IPS DF 6.9 (cell line): Measurements from ENCODE around the gene KPNA6.
"Not testable (repeated sequence)": the region's sequence is repeated elsewhere in the genome, so short reads cannot be mapped to it uniquely, and the experiment has no call there.

Source experiments
- DNase-seq: peaks from one replicate; pipeline ENCODE4 v3.0.0-alpha.2; 2013; ENCODE audit warnings: low read depth, low spot score
- H3K27ac ChIP-seq: one replicate; pipeline ENCODE4 v1.5.1; 2013; ENCODE audit warnings: low read length, control low read depth
- H3K27me3 ChIP-seq: 2 replicates; pipeline ENCODE4 v1.6.1; 2013; ENCODE audit warnings: mild to moderate bottlenecking, low read length; ENCODE audit not compliant: control insufficient read depth, insufficient read depth
- H3K36me3 ChIP-seq: 2 replicates; pipeline ENCODE4 v1.6.1; 2013; ENCODE audit warnings: low read length; ENCODE audit not compliant: control insufficient read depth, insufficient read depth
- H3K4me1 ChIP-seq: 2 replicates; pipeline ENCODE4 v1.6.1; 2013; ENCODE audit warnings: low read length; ENCODE audit not compliant: control insufficient read depth, insufficient read depth
- H3K4me3 ChIP-seq: 2 replicates; pipeline ENCODE4 v1.5.1; 2013; ENCODE audit warnings: mild to moderate bottlenecking, low read length
- H3K9me3 ChIP-seq: 2 replicates; pipeline ENCODE4 v1.6.1; 2013; ENCODE audit warnings: low read length, inconsistent platforms; ENCODE audit not compliant: control insufficient read depth, insufficient read depth
- WGBS: extraction: QIAGEN DNeasy Blood & Tissue Kit; methylation state at CpG from one replicate; pipeline ENCODE4 v1.1.7; 2013; ENCODE audit warnings: mixed read lengths, missing lambda C conversion rate; ENCODE audit not compliant: insufficient read length, insufficient coverage; 5-methylcytosine and 5-hydroxymethylcytosine counted together

The KPNA6 gene

DNA sequence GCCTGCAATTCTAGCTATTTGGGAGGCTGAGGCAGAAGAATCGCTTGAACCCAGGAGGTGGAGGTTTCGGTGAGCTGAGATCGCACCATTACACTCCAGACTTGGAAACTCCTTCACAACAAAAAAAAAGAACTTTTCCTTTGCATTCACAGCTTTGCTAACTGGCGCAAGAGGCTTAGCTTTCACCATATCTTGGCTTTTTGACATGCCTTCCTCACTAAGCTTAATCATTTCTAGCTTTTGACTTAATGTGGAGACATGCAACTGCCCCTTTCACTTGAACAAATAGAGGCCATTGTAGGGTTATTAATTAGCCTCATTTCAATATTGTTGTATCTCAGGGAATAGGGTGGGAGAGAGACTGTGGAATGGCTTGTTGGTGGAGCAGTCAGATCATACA, 8.7 kb downstream of the KPNA6 start:
- H3K36me3 ChIP-seq, result no peaks in the 10 kb centered on the region
- H3K27me3 ChIP-seq, result no peaks in the 10 kb centered on the region
- DNase-seq, result no peak
- no peak overlapping the region for H3K27ac ChIP-seq
- H3K4me3 ChIP-seq, result no peak overlapping the region
- no peaks in the 10 kb centered on the region for H3K4me1 ChIP-seq
- no peaks in the 10 kb centered on the region for H3K9me3 ChIP-seq
- WGBS, result no CpG with 5 or more reads among the region's 4 CpGs

DNA sequence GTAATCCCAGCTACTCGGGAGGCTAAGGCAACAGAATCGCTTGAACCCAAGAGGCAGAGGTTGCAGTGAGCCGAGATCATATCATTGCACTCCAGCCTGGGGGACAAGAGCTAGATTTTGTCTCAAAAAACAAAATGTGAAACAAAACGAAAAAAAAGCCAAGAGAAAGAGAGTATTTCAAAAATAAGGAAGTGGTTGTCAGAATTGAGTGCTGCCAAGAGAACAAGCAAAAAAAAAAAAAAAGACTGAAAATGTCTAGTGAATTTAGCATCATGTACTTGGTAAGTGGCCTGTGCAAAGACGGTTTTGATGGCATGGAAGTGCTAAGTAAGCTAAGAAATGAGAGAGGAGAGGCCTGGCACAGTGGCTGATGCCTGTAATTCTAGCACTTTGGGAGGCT, 14.3 kb downstream of the KPNA6 start:
- no CpG with 5 or more reads among the region's 5 CpGs for WGBS
- Histone ChIP-seq H3K36me3 (no peaks in the 10 kb centered on the region), H3K4me1 (no peaks in the 10 kb centered on the region), H3K4me3 (no peak overlapping the region), H3K27me3 (no peaks in the 10 kb centered on the region), H3K9me3 (no peaks in the 10 kb centered on the region), H3K27ac (no peak overlapping the region)
- DNase-seq, result no peak

DNA sequence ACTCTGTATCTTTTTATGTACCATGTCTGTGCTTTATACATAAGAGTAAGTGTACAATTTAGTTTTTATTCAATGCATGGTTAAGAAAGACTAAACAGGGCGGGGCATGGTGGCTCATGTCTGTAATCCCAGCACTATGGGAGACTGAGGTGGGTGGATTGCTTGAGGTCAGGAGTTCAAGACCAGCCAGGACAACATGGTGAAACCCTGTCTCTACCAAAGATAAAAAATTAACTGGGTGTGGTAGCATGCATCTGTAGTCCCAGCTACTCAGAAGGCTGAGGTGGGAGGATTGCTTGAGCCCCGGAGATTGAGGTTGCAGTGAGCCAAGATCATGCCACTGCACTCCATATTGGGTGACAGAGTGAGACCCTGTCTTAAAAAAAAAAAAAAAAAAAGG, 15.5 kb downstream of the KPNA6 start:
- H3K4me1 ChIP-seq, result not testable (repeated sequence)

DNA sequence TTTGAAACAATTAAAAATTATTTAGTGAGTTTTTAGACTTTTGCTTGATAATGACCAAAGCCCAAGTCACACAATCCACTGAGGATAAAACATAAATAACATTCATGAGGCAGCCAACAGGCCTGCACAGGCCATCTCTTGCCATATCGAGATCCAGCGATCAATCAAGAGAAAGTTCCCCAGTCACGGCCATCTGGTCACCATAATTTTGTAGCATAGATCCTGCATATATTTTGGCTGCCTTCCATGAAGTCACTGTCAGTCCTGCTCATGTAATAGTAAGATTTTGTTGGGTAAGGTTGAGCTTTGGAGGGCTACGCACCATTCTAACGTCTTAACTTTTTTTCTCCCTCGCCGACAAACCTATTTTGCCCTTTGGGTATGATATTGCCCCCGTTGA, 17.5 kb downstream of the KPNA6 start:
- WGBS, result no CpG with 5 or more reads among the region's 8 CpGs
- Histone ChIP-seq H3K36me3 (no peaks in the 10 kb centered on the region), H3K4me1 (no peaks in the 10 kb centered on the region), H3K9me3 (no peaks in the 10 kb centered on the region), H3K4me3 (no peak overlapping the region), H3K27ac (no peak overlapping the region), H3K27me3 (no peaks in the 10 kb centered on the region)
- DNase-seq, result no peak

More for the DNA sequence above, 15.5 kb downstream of the KPNA6 start:
- not testable (repeated sequence) for H3K27me3 ChIP-seq, H3K27ac ChIP-seq, H3K36me3 ChIP-seq, H3K9me3 ChIP-seq, H3K4me3 ChIP-seq, DNase-seq
- WGBS, result no CpG with 5 or more reads among the region's 2 CpGs

DNA sequence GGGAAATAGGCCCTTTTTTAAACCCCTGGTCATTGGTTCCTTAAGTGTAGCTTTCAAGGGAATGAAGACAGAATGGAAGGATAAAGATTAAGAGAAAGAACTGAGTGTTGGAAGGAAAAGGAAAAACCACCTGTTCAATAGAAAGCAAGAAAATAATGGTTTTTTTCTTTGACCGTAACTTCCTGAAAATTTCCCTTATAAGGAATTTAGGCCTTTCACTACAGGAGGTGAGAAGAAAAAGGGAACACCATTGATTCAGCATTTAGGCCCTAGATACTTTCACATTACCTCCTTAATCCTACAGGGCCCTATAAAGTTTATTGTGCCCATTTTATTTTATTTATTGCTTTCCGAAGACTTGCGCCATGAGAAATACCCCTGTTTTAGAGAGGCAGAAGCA, 18.9 kb downstream of the KPNA6 start:
- Histone ChIP-seq H3K27me3 (no peaks in the 10 kb centered on the region), H3K4me3 (no peak overlapping the region), H3K27ac (no peak overlapping the region), H3K36me3 (no peaks in the 10 kb centered on the region), H3K9me3 (no peaks in the 10 kb centered on the region), H3K4me1 (no peaks in the 10 kb centered on the region)
- WGBS, result no CpG with 5 or more reads among the region's 3 CpGs
- DNase-seq, result no peak

DNA sequence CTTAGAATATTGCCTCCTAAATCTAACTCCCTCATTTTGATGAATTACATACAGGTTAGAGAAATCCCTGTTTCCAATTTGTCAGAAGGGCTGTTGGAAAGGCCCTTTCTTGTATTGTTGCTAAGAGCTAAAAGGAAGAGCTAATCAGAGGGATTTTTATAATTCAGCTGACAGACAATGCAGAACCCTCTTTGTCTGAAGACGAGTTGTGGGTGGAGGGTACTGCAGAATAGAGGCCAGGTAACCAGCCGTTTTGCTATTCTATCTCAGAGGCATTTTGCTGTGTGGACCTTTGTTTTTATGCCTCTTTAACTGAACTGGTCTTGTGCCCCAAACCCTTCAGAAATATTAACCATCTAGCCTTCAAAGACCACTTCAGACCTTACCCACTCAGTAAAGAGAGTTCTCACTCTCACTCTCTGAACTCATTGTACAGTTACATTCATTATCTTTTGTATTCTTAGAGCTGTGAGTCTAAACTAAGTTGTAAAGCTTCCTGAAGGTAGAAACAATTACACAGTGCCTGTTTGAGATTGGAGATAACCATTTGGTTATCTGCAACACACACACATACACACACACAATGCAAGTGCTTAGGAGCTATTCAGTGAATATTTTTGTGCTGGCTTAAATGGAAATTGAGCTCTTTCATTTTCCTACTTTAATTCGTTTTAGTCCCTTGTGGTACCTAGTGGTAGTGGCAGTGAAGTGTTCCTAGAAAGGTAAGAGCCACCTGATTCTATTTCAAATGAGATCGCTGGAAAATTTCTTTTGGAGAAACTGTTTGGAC, 19.7 kb downstream of the KPNA6 start:
- no peak overlapping the region for H3K27ac ChIP-seq
- H3K27me3 ChIP-seq, result no peaks in the 10 kb centered on the region
- no peak for DNase-seq
- no CpG with 5 or more reads among the region's 4 CpGs for WGBS
- no peaks in the 10 kb centered on the region for H3K4me1 ChIP-seq
- no peaks in the 10 kb centered on the region for H3K9me3 ChIP-seq
- H3K36me3 ChIP-seq, result no peaks in the 10 kb centered on the region
- no peak overlapping the region for H3K4me3 ChIP-seq

DNA sequence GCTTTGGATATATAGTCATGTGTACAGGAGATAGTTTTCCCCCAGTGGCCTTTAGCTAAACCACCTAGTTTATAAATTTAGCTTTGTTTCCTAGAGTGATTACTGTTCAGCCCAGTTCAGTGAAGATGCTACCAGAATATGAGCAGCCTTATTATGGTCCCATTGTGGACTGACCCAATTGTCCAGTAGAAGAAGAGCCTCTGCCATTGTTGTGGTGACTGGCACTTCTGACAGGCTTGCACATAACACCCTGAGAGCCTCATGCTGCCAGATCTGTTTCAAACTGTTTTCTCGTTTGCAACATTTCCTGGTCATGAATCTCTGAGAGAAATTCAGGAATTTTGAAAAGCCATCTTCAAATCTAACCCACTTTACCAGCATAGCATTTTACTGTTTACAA, 20.6 kb downstream of the KPNA6 start:
- no peak for DNase-seq
- Histone ChIP-seq H3K27ac (no peak overlapping the region), H3K27me3 (no peaks in the 10 kb centered on the region), H3K4me1 (no peaks in the 10 kb centered on the region), H3K36me3 (no peaks in the 10 kb centered on the region), H3K4me3 (no peak overlapping the region), H3K9me3 (no peaks in the 10 kb centered on the region)
- no CpG with 5 or more reads among the region's 1 CpG for WGBS

DNA sequence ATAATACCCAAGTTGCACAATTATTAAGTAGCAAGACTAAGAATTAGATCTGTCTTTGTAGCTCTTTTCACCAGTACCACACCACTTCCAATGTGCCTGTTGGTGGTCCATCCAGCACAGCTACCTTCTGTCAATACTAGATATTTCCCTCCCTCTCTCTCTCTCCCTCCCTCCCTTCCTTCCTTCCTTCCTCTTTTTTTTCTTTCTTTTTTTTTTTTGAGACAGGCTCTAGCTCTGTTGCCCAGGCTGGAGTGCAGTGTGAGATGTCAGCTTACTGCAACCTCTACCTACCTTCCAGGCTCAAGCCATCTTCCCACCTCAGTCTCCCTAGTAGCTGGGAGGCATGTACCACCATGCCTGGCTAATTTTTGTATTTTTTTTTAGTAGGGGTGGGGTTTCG, 21.1 kb downstream of the KPNA6 start:
- no peaks in the 10 kb centered on the region for H3K36me3 ChIP-seq
- no peaks in the 10 kb centered on the region for H3K9me3 ChIP-seq
- DNase-seq, result no peak
- H3K27me3 ChIP-seq, result no peaks in the 10 kb centered on the region
- no peak overlapping the region for H3K4me3 ChIP-seq
- no peak overlapping the region for H3K27ac ChIP-seq
- no CpG with 5 or more reads among the region's 1 CpG for WGBS
- no peaks in the 10 kb centered on the region for H3K4me1 ChIP-seq

DNA sequence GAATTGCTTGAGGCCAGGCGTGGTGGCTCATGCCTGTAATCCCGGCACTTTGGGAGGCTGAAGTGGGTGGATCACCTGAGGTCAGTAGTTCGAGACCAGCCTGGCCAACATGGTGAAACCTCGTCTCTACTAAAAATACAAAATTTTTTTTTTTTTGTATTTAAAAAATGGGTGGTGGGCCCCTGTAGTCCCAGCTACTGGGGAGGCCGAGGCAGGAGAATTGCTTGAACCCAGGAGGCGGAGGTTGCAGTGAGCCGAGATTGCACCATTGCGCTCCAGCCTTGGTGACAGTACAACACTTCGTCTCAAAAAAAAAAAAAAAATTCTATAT, 26.1 kb downstream of the KPNA6 start:
- no CpG with 5 or more reads among the region's 9 CpGs for WGBS
- H3K27ac ChIP-seq, H3K4me1 ChIP-seq: not testable (repeated sequence)

DNA sequence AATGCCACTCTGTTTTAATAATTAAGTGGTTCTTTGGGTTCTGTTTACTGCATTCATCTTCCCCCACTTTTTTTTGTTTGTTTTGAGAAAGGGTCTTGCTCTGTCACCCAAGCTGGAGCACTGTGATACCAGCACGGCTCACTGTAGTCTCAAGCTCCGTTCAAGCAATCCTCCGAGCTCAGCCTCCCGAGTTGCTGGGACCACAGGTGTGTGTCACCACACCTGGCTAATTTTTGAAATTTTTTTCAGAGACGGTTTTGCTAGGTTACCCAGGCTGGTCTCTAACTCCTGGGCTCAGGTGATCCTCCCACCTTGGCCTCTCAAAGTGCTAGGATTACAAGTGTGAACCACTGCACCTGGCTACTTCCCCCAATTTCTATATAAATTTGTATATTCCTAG, 29.3 kb downstream of the KPNA6 start:
- H3K36me3 ChIP-seq, result no peaks in the 10 kb centered on the region
- DNase-seq, result no peak
- no peaks in the 10 kb centered on the region for H3K27me3 ChIP-seq
- no peaks in the 10 kb centered on the region for H3K9me3 ChIP-seq
- no peak overlapping the region for H3K4me3 ChIP-seq
- no peak overlapping the region for H3K27ac ChIP-seq
- H3K4me1 ChIP-seq, result no peaks in the 10 kb centered on the region
- WGBS, result no CpG with 5 or more reads among the region's 5 CpGs

More for the DNA sequence above, 26.1 kb downstream of the KPNA6 start:
- H3K4me3 ChIP-seq, H3K9me3 ChIP-seq, H3K36me3 ChIP-seq, DNase-seq, H3K27me3 ChIP-seq: not testable (repeated sequence)

DNA sequence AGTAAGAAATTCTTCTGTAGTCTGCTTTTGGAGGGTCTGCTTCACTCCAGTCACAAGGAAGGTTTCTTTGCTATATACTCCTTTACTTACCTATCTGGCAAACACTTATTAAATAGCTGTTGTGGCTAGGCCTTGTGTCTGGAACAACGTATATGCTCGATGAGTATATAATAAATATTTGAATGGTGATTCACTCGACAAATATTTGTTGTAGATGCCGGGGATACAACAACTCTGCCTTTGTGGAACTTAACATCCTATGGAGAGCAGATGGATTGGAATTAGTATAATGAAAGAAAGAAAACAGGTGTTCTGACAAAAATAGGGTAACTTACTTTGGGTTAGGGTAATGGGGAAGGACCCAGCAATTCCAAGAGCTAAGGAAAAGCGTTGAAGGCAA, 31.1 kb downstream of the KPNA6 start:
- no peaks in the 10 kb centered on the region for H3K36me3 ChIP-seq
- no peak overlapping the region for H3K27ac ChIP-seq
- no peaks in the 10 kb centered on the region for H3K4me1 ChIP-seq
- H3K9me3 ChIP-seq, result no peaks in the 10 kb centered on the region
- H3K27me3 ChIP-seq, result no peaks in the 10 kb centered on the region
- no CpG with 5 or more reads among the region's 5 CpGs for WGBS
- DNase-seq, result no peak
- no peak overlapping the region for H3K4me3 ChIP-seq
